Measurements from ENCODE around the gene HK1. TPM values are rescaled to one million over a fixed set of nuclear protein-coding genes. Genes with fewer than 3 reads are reported as not detected.

Gene HK1
- total and polyA plus RNA-seq, 4 donors: 1.8 to 166 (median 7.4) TPM

DNA sequence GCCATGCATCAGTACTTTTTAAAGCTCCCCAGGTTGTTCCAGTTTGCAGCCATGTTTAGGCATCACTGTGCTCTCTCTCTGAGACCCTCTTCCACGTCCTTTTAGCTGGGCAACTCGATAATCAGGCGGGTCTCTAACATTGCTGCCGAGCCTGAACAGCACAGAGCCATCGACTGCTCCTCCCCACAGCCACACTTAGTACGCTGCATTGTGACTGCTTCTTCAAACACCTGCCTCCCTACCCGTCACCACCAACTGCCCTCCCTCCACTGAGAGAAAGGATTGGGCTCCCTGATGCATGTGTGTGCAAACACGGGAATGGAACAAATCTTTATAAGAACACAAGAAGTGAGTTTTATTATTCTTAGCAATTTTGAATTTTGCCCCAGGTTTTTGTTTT lies 149.9 kb downstream of the HK1 start:
- Histone ChIP-seq H3K4me1 (ENCODE audit: control insufficient read depth in 4 of 4, insufficient read depth in 4 of 4, low read length in 3 of 4) (peaks cover 0 to 5% (median 3%) of the 10 kb centered on the region in 4 donors), H3K4me3 (ENCODE audit: low read depth in 1 of 3, low read length in 3 of 3) (no peak overlapping the region), H3K27ac (ENCODE audit: low read depth in 1 of 2, low read length in 2 of 2) (no peak overlapping the region), H3K36me3 (ENCODE audit: control insufficient read depth in 4 of 4, insufficient read depth in 3 of 4, low read depth in 1 of 4, low read length in 3 of 4) (no peaks in the 10 kb centered on the region), H3K27me3 (ENCODE audit: control insufficient read depth in 4 of 4, insufficient read depth in 4 of 4, low read length in 3 of 4) (no peaks in the 10 kb centered on the region), H3K9ac (ENCODE audit: low read depth in 1 of 2, low read length in 2 of 2) (no peak overlapping the region), H3K9me3 (ENCODE audit: control insufficient read depth in 4 of 4, low read length in 3 of 4) (no peaks in the 10 kb centered on the region)
- no peak for TF ChIP-seq RAD21 (IDR thresholded peaks at IDR 0.05)
- no peak for TF ChIP-seq NR2F2 (IDR thresholded peaks at IDR 0.05)
- TF ChIP-seq, protein P1, sequence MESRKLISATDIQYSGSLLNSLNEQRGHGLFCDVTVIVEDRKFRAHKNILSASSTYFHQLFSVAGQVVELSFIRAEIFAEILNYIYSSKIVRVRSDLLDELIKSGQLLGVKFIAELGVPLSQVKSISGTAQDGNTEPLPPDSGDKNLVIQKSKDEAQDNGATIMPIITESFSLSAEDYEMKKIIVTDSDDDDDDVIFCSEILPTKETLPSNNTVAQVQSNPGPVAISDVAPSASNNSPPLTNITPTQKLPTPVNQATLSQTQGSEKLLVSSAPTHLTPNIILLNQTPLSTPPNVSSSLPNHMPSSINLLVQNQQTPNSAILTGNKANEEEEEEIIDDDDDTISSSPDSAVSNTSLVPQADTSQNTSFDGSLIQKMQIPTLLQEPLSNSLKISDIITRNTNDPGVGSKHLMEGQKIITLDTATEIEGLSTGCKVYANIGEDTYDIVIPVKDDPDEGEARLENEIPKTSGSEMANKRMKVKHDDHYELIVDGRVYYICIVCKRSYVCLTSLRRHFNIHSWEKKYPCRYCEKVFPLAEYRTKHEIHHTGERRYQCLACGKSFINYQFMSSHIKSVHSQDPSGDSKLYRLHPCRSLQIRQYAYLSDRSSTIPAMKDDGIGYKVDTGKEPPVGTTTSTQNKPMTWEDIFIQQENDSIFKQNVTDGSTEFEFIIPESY (IDR thresholded peaks at IDR 0.05): no peak
- no peak for TF ChIP-seq REST (IDR thresholded peaks at IDR 0.05)
- 59% methylated on average over 8 of the region's 8 CpGs for WGBS
- DNase-seq (ENCODE audit: low spot score): no peak

DNA sequence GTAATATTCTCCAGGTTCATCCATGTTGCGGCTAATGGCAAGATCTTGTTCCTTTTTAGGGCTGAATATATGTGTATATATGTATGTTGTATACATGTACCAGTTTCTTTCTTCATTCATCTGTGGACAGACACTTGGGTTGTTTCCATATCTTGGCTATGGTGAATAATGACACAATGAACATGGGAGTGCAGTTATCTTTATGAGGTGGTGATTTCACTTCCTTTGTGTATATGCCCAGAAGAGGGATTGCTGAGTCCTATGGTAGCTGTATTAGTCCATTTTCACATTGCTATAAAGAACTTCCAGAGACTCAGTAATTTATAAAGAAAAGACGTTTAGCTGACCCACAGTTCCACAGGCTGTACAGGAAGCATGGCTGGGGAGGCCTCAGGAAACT lies 155.9 kb downstream of the HK1 start:
- Histone ChIP-seq H3K36me3 (ENCODE audit: control insufficient read depth in 4 of 4, insufficient read depth in 3 of 4, low read depth in 1 of 4, low read length in 3 of 4) (no peaks in the 10 kb centered on the region), H3K27me3 (ENCODE audit: control insufficient read depth in 4 of 4, insufficient read depth in 4 of 4, low read length in 3 of 4) (no peaks in the 10 kb centered on the region), H3K9me3 (ENCODE audit: control insufficient read depth in 4 of 4, low read length in 3 of 4) (peaks cover 0 to 2% (median 0%) of the 10 kb centered on the region in 4 donors), H3K9ac (ENCODE audit: low read depth in 1 of 2, low read length in 2 of 2) (no peak overlapping the region), H3K27ac (ENCODE audit: low read depth in 1 of 2, low read length in 2 of 2) (no peak overlapping the region), H3K4me3 (ENCODE audit: low read depth in 1 of 3, low read length in 3 of 3) (no peak overlapping the region), H3K4me1 (ENCODE audit: control insufficient read depth in 4 of 4, insufficient read depth in 4 of 4, low read length in 3 of 4) (peaks cover 0 to 4% (median 0%) of the 10 kb centered on the region in 4 donors)
- TF ChIP-seq REST (IDR thresholded peaks at IDR 0.05) (no peak), FOXA1 (IDR thresholded peaks at IDR 0.05) (no peak), TAF1 (conservative IDR thresholded peaks at IDR 0.05) (no peak), JUND (IDR thresholded peaks at IDR 0.05) (no peak), MAX (IDR thresholded peaks at IDR 0.05) (no peak), ATF3 (IDR thresholded peaks at IDR 0.05) (no peak), EGR1 (IDR thresholded peaks at IDR 0.05; ENCODE audit: low read depth in 2 of 2) (no peak), NR2F2 (IDR thresholded peaks at IDR 0.05) (no peak), GABPA (IDR thresholded peaks at IDR 0.05 in 1 of 2, conservative IDR thresholded peaks at IDR 0.05 in 1 of 2) (no peak), SP1 (IDR thresholded peaks at IDR 0.05) (no peak), RAD21 (IDR thresholded peaks at IDR 0.05) (no peak)
- TF ChIP-seq, protein P1 (IDR thresholded peaks at IDR 0.05): no peak
- no peak for DNase-seq (ENCODE audit: low spot score)
- WGBS: 80% methylated on average over 2 of the region's 2 CpGs

Data from liver (tissue), 9 donors.